SK-N-SH (cell line): Measurements from ENCODE around the gene LRRC8C. TPM values are rescaled to one million over a fixed set of nuclear protein-coding genes. Genes with fewer than 3 reads are reported as not detected.

ENCODE experiments used
- CTCF ChIA-PET: fragments of 300-600, 350-600 bp; formaldehyde crosslinking; extraction: SDS; loops from one replicate; lab custom pipeline; 2021; lab: Yijun Ruan, JAX
- POLR2A ChIA-PET: fragments of 350-600 bp; sonication (Branson Sonifier 250); formaldehyde crosslinking; extraction: SDS; loops from one replicate; lab custom pipeline; 2020; ENCODE audit warnings: antibody characterized with exemption, inconsistent platforms; lab: Yijun Ruan, JAX
- DNase-seq: peaks from one replicate; pipeline ENCODE4 v3.0.0; 2012
- H2AFZ ChIP-seq: fragments of 200-600 bp; sonication (generic); 2 replicates; pipeline ENCODE4 v1.8.1; 2016; ENCODE audit warnings: antibody characterized with exemption, mild to moderate bottlenecking, low read depth
- H3F3A ChIP-seq: fragments of 200-600 bp; sonication (generic); replicated peaks from 2 replicates; pipeline ENCODE3; 2016; ENCODE audit warnings: antibody characterized with exemption, mild to moderate bottlenecking; ENCODE audit not compliant: insufficient read depth
- H3K27ac ChIP-seq, 2 experiments: fragments of 200-500 bp in 1 of 2; fragments of 200-600 bp in 1 of 2; sonication (Bioruptor generic) in 1 of 2; sonication (generic), shearing (Covaris generic) in 1 of 2; 2 replicates each; pipeline versions ENCODE4 v1.5.1 to v1.6.1; 2014 to 2016; ENCODE audit warnings: low read depth in 2 of 2, inconsistent platforms in 1 of 2, low read length in 1 of 2, mild to moderate bottlenecking in 1 of 2, mixed read lengths in 1 of 2
- H3K27me3 ChIP-seq: fragments of 200-600 bp; sonication (generic), shearing (Covaris generic); 2 replicates; pipeline ENCODE4 v1.6.1; 2016; ENCODE audit warnings: mixed run types; ENCODE audit not compliant: insufficient read depth
- H3K36me3 ChIP-seq, 2 experiments: fragments of 200-500 bp in 1 of 2; fragments of 200-600 bp in 1 of 2; sonication (Bioruptor generic) in 1 of 2; sonication (generic) in 1 of 2; replicated peaks in 1 of 2; 2 replicates each; pipeline versions ENCODE3 to v1.5.1; 2014 to 2016; ENCODE audit warnings: low read length in 1 of 2, mild to moderate bottlenecking in 1 of 2; ENCODE audit not compliant: insufficient read depth in 2 of 2, control insufficient read depth in 1 of 2
- H3K4me1 ChIP-seq, 2 experiments: fragments of 200-500 bp in 1 of 2; fragments of 200-600 bp in 1 of 2; sonication (Bioruptor generic) in 1 of 2; sonication (generic), shearing (Covaris generic) in 1 of 2; 2 replicates each; pipeline versions ENCODE4 v1.5.1 to v1.6.1; 2014 to 2016; ENCODE audit warnings: low read depth in 1 of 2, low read length in 1 of 2, mixed run types in 1 of 2; ENCODE audit not compliant: insufficient read depth in 2 of 2, control insufficient read depth in 1 of 2
- H3K4me2 ChIP-seq: fragments of 200-600 bp; sonication (generic), shearing (Covaris generic); 2 replicates; pipeline ENCODE4 v1.6.1; 2017; ENCODE audit warnings: mixed run types
- H3K4me3 ChIP-seq, 2 experiments: fragments of 200-500 bp in 1 of 2; fragments of 200-600 bp in 1 of 2; sonication (Bioruptor generic) in 1 of 2; sonication (generic), shearing (Covaris generic) in 1 of 2; 2 replicates each; pipeline versions ENCODE4 v1.5.1 to v1.8.1; 2014 to 2016; ENCODE audit warnings: low read depth in 2 of 2, inconsistent platforms in 1 of 2, low read length in 1 of 2, mild to moderate bottlenecking in 1 of 2, mixed read lengths in 1 of 2, moderate library complexity in 1 of 2
- H3K79me2 ChIP-seq: fragments of 200-600 bp; sonication (generic); 2 replicates; pipeline ENCODE4 v1.8.1; 2017; ENCODE audit warnings: mild to moderate bottlenecking; ENCODE audit not compliant: insufficient read depth
- H3K9ac ChIP-seq: fragments of 200-600 bp; sonication (generic); 2 replicates; pipeline ENCODE4 v1.6.1; 2017; ENCODE audit warnings: mixed run types
- H3K9me2 ChIP-seq: fragments of 200-600 bp; sonication (generic); 2 replicates; pipeline ENCODE4 v1.6.1; 2017; ENCODE audit warnings: mixed run types
- H3K9me3 ChIP-seq: fragments of 200-600 bp; sonication (generic); 2 replicates; pipeline ENCODE4 v1.6.1; 2017; ENCODE audit warnings: mixed run types, mild to moderate bottlenecking, moderate library complexity
- H4K20me1 ChIP-seq: fragments of 200-600 bp; sonication (generic); 2 replicates; pipeline ENCODE4 v1.6.1; 2017; ENCODE audit warnings: mild to moderate bottlenecking, mixed run types; ENCODE audit not compliant: insufficient read depth
- ELF1 ChIP-seq: IDR thresholded peaks from 2 replicates; pipeline ENCODE4 v1.4.0; 2012
- EP300 ChIP-seq, 2 experiments: IDR thresholded peaks; 2 replicates each; pipeline versions ENCODE4 v1.4.0 to v1.6.1; 2012; ENCODE audit warnings: borderline replicate concordance in 1 of 2, low read depth in 1 of 2, low read length in 1 of 2
- FOXJ3 ChIP-seq: sonication (generic); formaldehyde crosslinking; IDR thresholded peaks from 2 replicates; pipeline ENCODE4 v1.5.1; 2020; ENCODE audit warnings: mild to moderate bottlenecking, missing genetic modification reagents
- GABPA ChIP-seq: IDR thresholded peaks from 2 replicates; pipeline ENCODE4 v1.4.0; 2012; ENCODE audit warnings: low read depth, mild to moderate bottlenecking
- GATA2 ChIP-seq: sonication (generic); formaldehyde crosslinking; IDR thresholded peaks from 2 replicates; pipeline ENCODE4 v1.5.0; 2020; ENCODE audit warnings: mild to moderate bottlenecking, missing genetic modification reagents
- IRF3 ChIP-seq: fragments of 150-350 bp; IDR thresholded peaks from 2 replicates; pipeline ENCODE4 v1.6.1; 2016; ENCODE audit warnings: mild to moderate bottlenecking, low read depth, low read length
- JUND ChIP-seq: IDR thresholded peaks from 2 replicates; pipeline ENCODE4 v1.4.0; 2012
- MAX ChIP-seq: IDR thresholded peaks from 2 replicates; pipeline ENCODE4 v1.4.0; 2012; ENCODE audit warnings: low read depth
- MEF2A ChIP-seq: IDR thresholded peaks from 2 replicates; pipeline ENCODE4 v1.4.0; 2012; ENCODE audit warnings: low read depth, borderline replicate concordance
- MXI1 ChIP-seq: IDR thresholded peaks from 2 replicates; pipeline ENCODE4 v1.6.1; 2012; ENCODE audit warnings: mild to moderate bottlenecking, low read depth, low read length, improper control_type of control experiment
- NFIC ChIP-seq: IDR thresholded peaks from 2 replicates; pipeline ENCODE4 v1.4.0; 2012; ENCODE audit warnings: borderline replicate concordance
- NRF1 ChIP-seq: IDR thresholded peaks from 2 replicates; pipeline ENCODE4 v1.6.1; 2012; ENCODE audit warnings: low read depth, mild to moderate bottlenecking, low read length
- POLR2AphosphoS5 ChIP-seq: IDR thresholded peaks from 2 replicates; pipeline ENCODE4 v1.6.1; 2012; ENCODE audit warnings: low read depth, low read length
- RAD21 ChIP-seq: IDR thresholded peaks from 2 replicates; pipeline ENCODE4 v1.6.1; 2012; ENCODE audit warnings: mild to moderate bottlenecking, low read length
- RCOR1 ChIP-seq: fragments of 150-350 bp; IDR thresholded peaks from 2 replicates; pipeline ENCODE4 v1.6.1; 2017; ENCODE audit warnings: antibody characterized with exemption, low read length
- SIN3A ChIP-seq: IDR thresholded peaks from 2 replicates; pipeline ENCODE4 v1.6.1; 2012; ENCODE audit warnings: low read depth, mild to moderate bottlenecking, low read length, moderate library complexity, borderline replicate concordance
- SMC3 ChIP-seq: IDR thresholded peaks from 2 replicates; pipeline ENCODE4 v1.6.1; 2012; ENCODE audit warnings: low read depth, low read length, improper control_type of control experiment
- TAF1 ChIP-seq: IDR thresholded peaks from 2 replicates; pipeline ENCODE4 v1.6.1; 2012; ENCODE audit warnings: low read depth, mild to moderate bottlenecking, low read length, moderate library complexity, borderline replicate concordance
- USF1 ChIP-seq: IDR thresholded peaks from 2 replicates; pipeline ENCODE4 v1.4.0; 2012; ENCODE audit warnings: low read depth, borderline replicate concordance
- USF2 ChIP-seq: fragments of 150-350 bp; IDR thresholded peaks from 2 replicates; pipeline ENCODE4 v1.6.1; 2017; ENCODE audit warnings: antibody characterized with exemption, low read length, low read depth, borderline replicate concordance
- polyA plus RNA-seq, 3 experiments: library from polyadenylated mRNA; depleted of rRNA; stranded (reverse); fragments of >200 nt; gene quantifications; 2 replicates each; pipeline ENCODE4 v1.2.3, GENCODE V29; 2012

Gene LRRC8C
- polyA plus RNA-seq, 1 of the 3 experiments (the other 2 are of a cell fraction), result 4.2 TPM

GRCh38 chr1:89637496-89637895, 4.6 kb downstream of the LRRC8C start:
- no peak for DNase-seq
- Histone ChIP-seq H3K27ac (peak overlapping the region in 1 of 2 experiments; percentile 92; a peak in 1 of 4 replicates), H3F3A (peaks cover 26% of the 10 kb centered on the region), H3K9ac (no peak overlapping the region), H3K9me2 (no peaks in the 10 kb centered on the region), H3K4me2 (peak overlapping the region; percentile 90), H3K4me1 (peaks cover 9 to 16% of the 10 kb centered on the region in 2 experiments), H3K36me3 (no peaks in the 10 kb centered on the region), H3K4me3 (no peak overlapping the region), H3K9me3 (no peaks in the 10 kb centered on the region), H3K79me2 (peaks cover 81% of the 10 kb centered on the region), H3K27me3 (no peaks in the 10 kb centered on the region), H4K20me1 (no peaks in the 10 kb centered on the region), H2AFZ (no peak overlapping the region)
- ChIA-PET CTCF (interaction anchor here (0.7 to 15.3 kb wide), 4 partner anchors 18 to 760 kb away, joined by 3 to 265 read pairs (median 3); no protein-coding TSS in a partner anchor), POLR2A (no interaction called here)
- no peak for TF ChIP-seq IRF3
- no peak for TF ChIP-seq SIN3A
- TF ChIP-seq NFIC, result no peak
- TF ChIP-seq MXI1, result no peak
- no peak for TF ChIP-seq NRF1
- TF ChIP-seq FOXJ3, result no peak
- TF ChIP-seq GABPA, result no peak
- TF ChIP-seq RCOR1, result no peak
- TF ChIP-seq JUND, result no peak
- no peak for TF ChIP-seq USF2
- no peak for TF ChIP-seq RAD21
- TF ChIP-seq USF1, result no peak
- TF ChIP-seq GATA2 (CRISPR knock-in tag), result no peak

- Histone ChIP-seq H2AFZ (no peak overlapping the region), H4K20me1 (no peaks in the 10 kb centered on the region), H3K79me2 (peaks cover 80% of the 10 kb centered on the region), H3K9me3 (no peaks in the 10 kb centered on the region; the same call in 1 of the 2 replicates), H3K27ac (no peak overlapping the region), H3K4me3 (no peak overlapping the region), H3K9me2 (no peaks in the 10 kb centered on the region), H3F3A (peaks cover 21% of the 10 kb centered on the region), H3K36me3 (no peaks in the 10 kb centered on the region), H3K4me1 (peaks cover 6 to 12% of the 10 kb centered on the region in 2 experiments), H3K27me3 (no peaks in the 10 kb centered on the region), H3K9ac (no peak overlapping the region), H3K4me2 (no peak overlapping the region)
- ChIA-PET POLR2A (interaction anchor here (0.5 kb wide), 1 partner anchor 181 kb away, joined by 3 read pairs; the partner anchor contains the start of gene LRRC8D), CTCF (interaction anchor here (1.6 to 15.3 kb wide), 2 partner anchors 10 to 122 kb away, joined by 3 to 265 read pairs; no protein-coding TSS in a partner anchor)
- TF ChIP-seq RCOR1 (peak; percentile 94), RAD21 (no peak), POLR2AphosphoS5 (no peak), GATA2 (CRISPR knock-in tag) (peak; percentile 22; the same call in 1 of the 2 replicates), SMC3 (no peak), MEF2A (no peak), ELF1 (no peak), MAX (no peak), SIN3A (no peak), TAF1 (no peak), EP300 (IDR thresholded peaks at IDR 0.05; ENCODE audit: borderline replicate concordance in 1 of 2, low read depth in 1 of 2, low read length in 1 of 2) (peak in 1 of 2 experiments; percentile 49; a peak in 1 of 4 replicates)
- no peak for DNase-seq
Observed at GRCh38 chr1:89640440-89640839, 7.5 kb downstream of the LRRC8C start.
